SK-N-MC (cell line): ENCODE measurements around the gene PTGDS.

ENCODE experiments used
- DNase-seq: peaks from one replicate; pipeline ENCODE4 v3.0.0-alpha.2; 2011; ENCODE audit warnings: low read depth, low spot score
- H3K27ac ChIP-seq: fragments of 200-600 bp; sonication (generic); 2 replicates; pipeline ENCODE4 v1.5.1; 2016; ENCODE audit warnings: mixed run types
- H3K36me3 ChIP-seq: fragments of 200-600 bp; sonication (generic); 2 replicates; pipeline ENCODE4 v1.6.1; 2017; ENCODE audit warnings: antibody characterized with exemption, low read length, mixed read lengths; ENCODE audit not compliant: insufficient read depth
- H3K4me3 ChIP-seq: fragments of 200-600 bp; sonication (generic); 2 replicates; pipeline ENCODE4 v1.5.1; 2016
- H3K9ac ChIP-seq: fragments of 200-600 bp; sonication (generic); 2 replicates; pipeline ENCODE4 v1.8.0; 2017; ENCODE audit warnings: mixed run types, mixed read lengths; ENCODE audit not compliant: insufficient read length
- H3K9me3 ChIP-seq: fragments of 200-600 bp; sonication (generic); 2 replicates; pipeline ENCODE4 v1.6.1; 2017; ENCODE audit warnings: low read depth, mild to moderate bottlenecking, antibody characterized with exemption, low read length, moderate library complexity, mixed read lengths
- EZH2 ChIP-seq: fragments of 200-600 bp; sonication (generic); IDR thresholded peaks from one replicate; pipeline ENCODE4 v1.6.1; 2017; ENCODE audit warnings: antibody characterized with exemption
- FOXP2 ChIP-seq: optimal IDR thresholded peaks from 2 replicates; pipeline ENCODE3; 2011; ENCODE audit warnings: mild to moderate bottlenecking, moderate library complexity; ENCODE audit not compliant: insufficient read depth; ENCODE audit errors: extremely low read length, control extremely low read depth
- POLR2AphosphoS5 ChIP-seq: IDR thresholded peaks from 2 replicates; pipeline ENCODE4 v1.6.1; 2012; ENCODE audit warnings: mild to moderate bottlenecking, low read depth, low read length, borderline replicate concordance

Gene PTGDS

DNA sequence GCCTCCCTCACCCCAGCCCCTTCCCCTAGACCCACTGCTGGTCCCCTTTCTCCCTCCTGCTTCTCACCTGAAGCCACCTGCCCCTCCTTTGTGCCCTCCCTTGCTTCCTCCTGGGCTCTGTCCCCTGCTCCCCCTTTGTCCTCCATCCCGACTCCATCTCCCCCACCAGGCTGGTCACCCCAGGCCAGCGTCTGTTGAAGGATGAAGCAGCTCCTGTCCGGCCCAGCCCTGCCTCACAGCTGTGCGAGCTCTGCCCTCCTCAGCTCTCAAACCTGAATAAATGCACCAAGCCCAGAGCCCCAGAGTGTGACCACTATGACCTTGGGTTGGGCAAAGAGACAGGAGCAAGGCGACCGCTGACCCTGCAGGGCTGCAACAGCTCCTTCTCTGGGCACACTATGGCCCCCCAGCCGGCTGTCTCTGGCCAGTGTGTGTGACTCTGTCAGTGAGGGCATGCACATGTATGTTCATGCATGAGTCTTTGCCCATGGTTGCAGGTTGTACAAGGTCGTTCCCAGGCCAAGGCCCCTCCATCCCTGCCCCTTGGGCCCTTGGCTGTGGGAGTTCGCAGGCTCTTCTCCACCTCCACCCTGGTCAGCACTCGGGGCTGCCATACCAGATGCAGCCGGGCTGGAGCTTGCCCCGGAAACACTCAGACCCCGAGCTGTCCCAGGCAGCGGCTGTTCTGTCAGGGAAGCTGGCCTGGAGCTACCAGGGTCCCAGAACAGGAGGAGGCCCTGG is 21.9 kb upstream of the PTGDS start:
- DNase-seq = no peak
- no peaks in the 10 kb centered on the region for H3K36me3 ChIP-seq
- TF ChIP-seq EZH2 = no peak
- no peak for TF ChIP-seq POLR2AphosphoS5
- no peak for TF ChIP-seq FOXP2
- H3K4me3 ChIP-seq = no peak overlapping the region
- H3K9ac ChIP-seq = no peak overlapping the region
- H3K27ac ChIP-seq = no peak overlapping the region
- H3K9me3 ChIP-seq = no peaks in the 10 kb centered on the region

DNA sequence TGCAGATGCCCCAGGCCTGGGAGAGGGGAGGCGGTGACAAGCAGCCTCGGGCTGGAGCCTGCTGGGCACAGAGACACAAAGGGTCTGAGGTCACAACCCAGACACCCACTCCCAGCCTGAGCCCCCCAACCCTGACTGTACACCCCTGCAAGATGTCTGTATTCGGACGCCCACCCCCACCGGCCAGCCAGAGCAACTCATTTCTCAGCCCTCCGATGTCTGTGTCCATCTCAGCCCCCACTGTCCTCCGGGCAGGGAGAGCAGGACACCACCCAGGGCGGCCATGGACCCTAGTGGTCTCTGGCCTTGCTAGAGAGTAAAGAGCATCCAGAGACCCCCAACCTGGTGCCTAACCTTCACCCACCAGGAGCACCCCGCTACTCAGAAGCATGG is 21.4 kb upstream of the PTGDS start:
- Histone ChIP-seq H3K4me3 (no peak overlapping the region), H3K9ac (no peak overlapping the region), H3K36me3 (no peaks in the 10 kb centered on the region), H3K9me3 (no peaks in the 10 kb centered on the region), H3K27ac (no peak overlapping the region)
- TF ChIP-seq EZH2 (no peak), FOXP2 (no peak), POLR2AphosphoS5 (no peak)
- no peak for DNase-seq

DNA sequence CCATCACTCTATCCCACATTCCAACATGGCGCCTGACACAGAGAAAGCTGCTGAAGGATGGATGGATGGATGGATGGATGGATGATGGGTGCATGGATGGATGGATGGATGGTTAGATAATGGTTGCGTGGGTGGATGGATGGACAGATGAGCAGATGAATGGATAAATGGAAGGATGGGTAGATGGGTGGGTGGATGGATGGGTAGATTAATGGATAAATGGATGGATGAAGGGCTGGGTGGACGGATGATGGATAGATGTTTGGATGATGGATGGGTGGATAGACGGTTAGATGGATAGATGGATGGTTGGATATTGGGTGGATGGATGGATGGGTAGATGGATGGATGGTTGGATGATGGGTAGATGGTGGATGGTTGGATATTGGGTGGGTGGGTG is 20.7 kb upstream of the PTGDS start:
- Histone ChIP-seq H3K27ac (no peak overlapping the region), H3K9me3 (no peaks in the 10 kb centered on the region), H3K36me3 (no peaks in the 10 kb centered on the region), H3K4me3 (no peak overlapping the region), H3K9ac (no peak overlapping the region)
- TF ChIP-seq POLR2AphosphoS5 = no peak
- no peak for TF ChIP-seq FOXP2
- TF ChIP-seq EZH2 = no peak
- DNase-seq = no peak

DNA sequence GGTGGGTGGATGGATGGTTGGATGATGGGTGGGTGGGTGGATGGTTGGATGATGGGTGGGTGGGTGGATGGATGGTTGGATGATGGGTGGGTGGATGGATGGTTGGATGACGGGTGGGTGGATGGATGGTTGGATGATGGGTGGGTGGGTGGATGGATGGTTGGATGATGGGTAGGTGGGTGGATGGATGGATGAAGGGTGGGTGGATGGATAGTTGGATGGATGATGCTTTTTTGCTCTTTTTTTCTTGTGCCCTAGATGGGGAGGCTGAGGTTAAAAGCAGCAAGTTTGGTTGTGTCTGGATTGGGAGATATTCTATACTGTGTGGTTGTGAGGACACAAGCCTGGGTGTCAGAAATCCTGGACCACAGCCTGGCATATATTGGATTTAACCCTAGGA is 19.8 kb upstream of the PTGDS start:
- Histone ChIP-seq H3K27ac (no peak overlapping the region), H3K36me3 (no peaks in the 10 kb centered on the region), H3K4me3 (no peak overlapping the region), H3K9ac (no peak overlapping the region), H3K9me3 (no peaks in the 10 kb centered on the region)
- TF ChIP-seq EZH2 (no peak), POLR2AphosphoS5 (no peak), FOXP2 (no peak)
- no peak for DNase-seq

DNA sequence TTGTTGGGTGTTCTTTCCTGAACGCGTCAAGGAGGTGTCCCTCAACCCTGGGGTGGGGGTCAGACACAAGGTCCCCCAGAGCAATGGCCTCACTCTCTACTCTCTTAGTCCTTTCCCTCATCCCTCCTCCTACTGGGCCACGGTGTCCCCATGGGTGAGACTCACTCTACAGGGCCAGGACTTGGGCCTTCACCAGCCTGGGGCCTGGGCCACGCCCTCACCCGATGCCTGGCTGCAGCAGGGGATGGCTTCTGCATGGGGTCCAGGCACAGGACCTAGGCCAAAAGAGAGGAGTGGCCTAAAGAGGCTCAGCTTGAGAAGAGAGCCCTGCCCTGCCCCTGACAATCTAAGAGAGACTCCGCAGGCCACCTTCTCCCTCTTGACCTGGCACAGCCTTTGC is 19.4 kb upstream of the PTGDS start:
- Histone ChIP-seq H3K9me3 (no peaks in the 10 kb centered on the region), H3K9ac (no peak overlapping the region)
- no peak for DNase-seq

DNA sequence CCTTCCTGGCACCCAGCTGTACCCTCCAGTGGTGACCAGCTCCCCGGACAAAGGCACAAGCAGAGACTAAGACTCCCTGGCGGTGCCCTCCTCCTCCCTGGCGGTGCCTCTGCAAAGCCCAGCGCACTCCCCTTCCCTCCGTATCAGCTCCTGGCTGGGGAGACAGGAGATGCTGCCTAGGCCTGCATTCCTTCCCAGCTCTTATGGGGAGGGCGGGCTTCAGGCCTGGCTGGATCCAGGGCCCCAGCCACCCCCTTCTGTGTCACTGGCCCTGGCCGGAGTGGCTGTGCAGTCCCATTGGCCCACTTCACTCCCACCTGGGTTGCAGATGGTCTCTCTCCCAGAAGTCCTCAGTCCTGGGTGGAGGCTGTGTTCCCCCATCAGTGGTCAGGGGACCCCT is 18.8 kb upstream of the PTGDS start:
- Histone ChIP-seq H3K9me3 (no peaks in the 10 kb centered on the region), H3K36me3 (no peaks in the 10 kb centered on the region)
- no peak for TF ChIP-seq FOXP2
- no peak for TF ChIP-seq EZH2
- TF ChIP-seq POLR2AphosphoS5 = no peak

More for the DNA sequence above, 19.4 kb upstream of the PTGDS start:
- TF ChIP-seq EZH2 = no peak
- no peak for TF ChIP-seq POLR2AphosphoS5
- TF ChIP-seq FOXP2 = no peak
- Histone ChIP-seq H3K4me3 (no peak overlapping the region), H3K27ac (no peak overlapping the region), H3K36me3 (no peaks in the 10 kb centered on the region)

DNA sequence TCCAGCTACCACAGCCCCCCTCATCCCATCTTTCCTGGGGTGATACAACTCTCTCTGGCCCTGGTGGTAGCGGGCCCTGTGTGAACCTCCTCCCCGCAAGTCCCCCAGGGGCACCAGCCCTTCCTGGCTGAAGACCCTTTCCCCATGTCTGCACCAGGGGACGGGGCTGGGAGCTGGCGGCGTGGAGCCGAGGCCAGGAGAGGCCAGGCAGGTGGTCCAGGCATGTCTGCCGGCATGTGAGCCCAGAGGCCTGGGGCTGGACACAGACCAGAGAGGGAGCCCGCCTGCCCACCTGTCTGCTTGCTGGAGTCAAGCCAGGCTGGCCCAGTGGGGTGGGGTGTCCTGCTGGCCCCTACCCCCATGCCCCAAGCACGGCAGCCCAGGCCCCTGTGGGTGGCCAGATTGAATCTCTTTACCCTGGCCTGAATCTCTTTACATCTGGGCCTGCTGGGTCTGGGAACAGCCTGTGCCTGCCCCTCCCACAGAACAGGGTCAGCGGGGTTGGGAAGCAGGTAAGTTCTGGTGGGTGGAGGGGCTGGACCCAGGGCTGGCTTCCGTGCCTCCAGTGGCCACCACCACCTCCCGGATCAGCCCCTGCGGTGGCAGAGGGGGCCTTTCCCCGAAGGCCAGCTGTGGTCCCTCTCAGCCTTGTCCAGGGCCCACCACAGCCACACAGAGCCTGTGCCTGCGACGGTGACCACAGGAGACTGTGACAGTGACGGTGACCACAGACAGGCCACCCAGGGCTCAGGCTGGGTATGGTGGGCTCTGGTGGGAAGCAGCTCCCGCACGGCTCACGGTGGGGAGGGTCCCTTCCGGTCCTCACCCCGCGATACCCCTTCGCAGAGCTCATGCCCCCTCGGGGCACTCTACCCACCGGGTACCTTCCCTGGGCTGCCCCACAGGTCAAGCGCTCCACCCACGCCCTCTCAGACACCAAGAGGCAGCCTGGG is 18.1 kb upstream of the PTGDS start:
- no peak overlapping the region for H3K4me3 ChIP-seq
- H3K9me3 ChIP-seq = no peaks in the 10 kb centered on the region
- no peak overlapping the region for H3K27ac ChIP-seq
- no peak for TF ChIP-seq FOXP2
- no peak for TF ChIP-seq EZH2
- no peak for DNase-seq
- no peaks in the 10 kb centered on the region for H3K36me3 ChIP-seq
- H3K9ac ChIP-seq = no peak overlapping the region

More for the DNA sequence above, 18.8 kb upstream of the PTGDS start:
- Histone ChIP-seq H3K9ac (no peak overlapping the region), H3K4me3 (no peak overlapping the region), H3K27ac (no peak overlapping the region)
- DNase-seq = no peak

DNA sequence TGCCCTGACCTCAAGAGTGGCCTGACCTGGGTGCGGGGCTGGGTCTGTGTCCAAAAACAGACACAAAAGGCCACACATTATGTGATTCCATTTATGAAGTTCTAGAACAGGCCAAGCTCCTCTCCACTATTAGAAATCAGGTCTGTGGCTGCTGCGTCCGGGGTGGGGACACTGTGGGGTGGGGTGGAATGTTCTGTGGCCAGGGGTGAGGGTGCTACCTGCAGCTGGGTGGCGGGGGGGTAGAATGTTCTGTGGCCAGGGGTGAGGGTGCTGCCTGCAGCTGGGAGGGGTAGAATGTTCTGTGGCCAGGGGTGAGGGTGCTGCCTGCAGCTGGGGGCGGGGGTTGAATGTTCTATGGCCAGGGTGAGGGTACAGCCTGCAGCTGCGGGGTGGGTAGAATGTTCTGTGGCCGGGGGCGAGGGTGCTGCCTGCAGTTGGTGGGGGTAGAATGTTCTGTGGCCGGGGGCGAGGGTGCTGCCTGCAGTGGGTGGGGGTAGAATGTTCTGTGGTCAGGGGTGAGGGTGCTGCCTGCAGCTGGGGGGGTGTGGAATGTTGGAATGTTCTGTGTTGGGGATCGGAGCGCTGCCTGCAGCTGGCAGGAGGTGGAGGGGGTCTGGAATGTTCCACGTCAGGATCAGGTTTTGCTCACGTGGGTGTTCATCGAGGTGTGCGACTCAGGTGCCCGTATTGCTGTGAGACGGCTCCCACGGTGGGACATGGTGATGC is 16.9 kb upstream of the PTGDS start:
- H3K9me3 ChIP-seq = no peaks in the 10 kb centered on the region
- no peak for DNase-seq
- H3K4me3 ChIP-seq = no peak overlapping the region
- TF ChIP-seq POLR2AphosphoS5 (no peak), EZH2 (no peak), FOXP2 (no peak)
- H3K9ac ChIP-seq = no peak overlapping the region
- no peaks in the 10 kb centered on the region for H3K36me3 ChIP-seq
- no peak overlapping the region for H3K27ac ChIP-seq
